Measurements from ENCODE around the gene UTS2.

DNA sequence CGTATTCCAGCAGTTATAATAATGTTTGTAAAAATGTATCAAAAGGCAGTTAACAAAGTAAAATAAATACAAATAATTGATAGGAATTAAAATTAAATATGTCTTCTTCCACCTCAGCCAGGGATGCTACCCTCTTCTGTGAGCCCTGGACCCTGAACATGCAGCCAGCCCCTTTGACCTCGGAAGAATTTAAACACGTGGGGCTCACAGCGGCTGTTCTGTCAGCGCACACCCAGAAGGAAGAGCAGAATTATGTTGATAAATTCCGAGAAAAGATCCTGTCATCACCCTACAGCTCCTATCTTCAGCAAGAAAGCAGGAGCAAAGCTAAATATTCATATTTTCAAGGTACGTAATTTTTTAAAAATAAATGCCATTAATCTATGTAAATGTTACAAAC is 26.5 kb downstream of the UTS2 start:
- TF ChIP-seq POLR2AphosphoS5 (IDR thresholded peaks at IDR 0.05; ENCODE audit: low read depth, low read length) (no peak), CTCF (IDR thresholded peaks at IDR 0.05) (no peak)

Measured in Panc1 (cell line).